ENCODE data around the gene LIMS1.
A peak's percentile ranks its signal among the peaks of the same experiment; 100 is the strongest.

LIMS1 gene

DNA sequence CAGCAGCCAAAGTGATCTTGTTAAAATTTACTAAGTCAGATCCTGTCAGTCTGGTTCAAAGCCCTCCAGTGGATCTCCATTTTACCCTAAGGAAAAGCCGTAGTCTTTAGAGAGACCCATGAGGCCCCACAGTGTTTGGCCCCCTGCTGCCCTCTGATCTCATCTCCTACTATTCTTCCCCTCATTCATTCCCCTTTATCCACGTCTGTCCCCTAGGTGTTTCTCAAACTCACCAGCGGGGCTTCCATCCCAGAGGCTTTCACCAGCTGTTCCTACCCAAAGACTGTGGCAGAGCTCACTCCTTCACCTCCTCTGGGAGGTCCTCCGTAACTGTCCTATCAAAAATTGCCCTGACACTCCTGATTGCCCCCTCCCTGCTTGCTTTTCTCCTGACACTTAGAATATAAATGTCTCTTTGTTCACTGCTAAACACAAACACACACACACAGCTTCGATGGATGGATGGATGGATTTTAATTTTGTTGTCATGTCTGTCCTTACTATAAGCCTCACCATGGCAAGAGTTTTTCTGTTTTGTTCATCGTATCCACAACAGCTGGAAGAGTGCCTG, 26.1 kb downstream of the LIMS1 start:
- TF ChIP-seq, protein P1, sequence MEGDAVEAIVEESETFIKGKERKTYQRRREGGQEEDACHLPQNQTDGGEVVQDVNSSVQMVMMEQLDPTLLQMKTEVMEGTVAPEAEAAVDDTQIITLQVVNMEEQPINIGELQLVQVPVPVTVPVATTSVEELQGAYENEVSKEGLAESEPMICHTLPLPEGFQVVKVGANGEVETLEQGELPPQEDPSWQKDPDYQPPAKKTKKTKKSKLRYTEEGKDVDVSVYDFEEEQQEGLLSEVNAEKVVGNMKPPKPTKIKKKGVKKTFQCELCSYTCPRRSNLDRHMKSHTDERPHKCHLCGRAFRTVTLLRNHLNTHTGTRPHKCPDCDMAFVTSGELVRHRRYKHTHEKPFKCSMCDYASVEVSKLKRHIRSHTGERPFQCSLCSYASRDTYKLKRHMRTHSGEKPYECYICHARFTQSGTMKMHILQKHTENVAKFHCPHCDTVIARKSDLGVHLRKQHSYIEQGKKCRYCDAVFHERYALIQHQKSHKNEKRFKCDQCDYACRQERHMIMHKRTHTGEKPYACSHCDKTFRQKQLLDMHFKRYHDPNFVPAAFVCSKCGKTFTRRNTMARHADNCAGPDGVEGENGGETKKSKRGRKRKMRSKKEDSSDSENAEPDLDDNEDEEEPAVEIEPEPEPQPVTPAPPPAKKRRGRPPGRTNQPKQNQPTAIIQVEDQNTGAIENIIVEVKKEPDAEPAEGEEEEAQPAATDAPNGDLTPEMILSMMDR (IDR thresholded peaks at IDR 0.05; ENCODE audit: low read depth, low read length), result 0 out of 2 replicates have a peak, but pooled peaks have one; percentile 5
- H3K4me3 ChIP-seq (ENCODE audit: low read depth, low read length), result no peak overlapping the region

GRCh38 chr2:108560895-108561530, 26.7 kb downstream of the LIMS1 start:
- TF ChIP-seq, protein P1 (IDR thresholded peaks at IDR 0.05; ENCODE audit: low read depth, low read length), result no peak

GRCh38 chr2:108562274-108562673, 28.0 kb downstream of the LIMS1 start:
- TF ChIP-seq, protein P1 (IDR thresholded peaks at IDR 0.05; ENCODE audit: low read depth, low read length), result no peak
- H3K4me3 ChIP-seq (ENCODE audit: low read depth, low read length), result no peak overlapping the region

More at GRCh38 chr2:108560895-108561530, 26.7 kb downstream of the LIMS1 start:
- no peak overlapping the region for H3K4me3 ChIP-seq (ENCODE audit: low read depth, low read length)

DNA sequence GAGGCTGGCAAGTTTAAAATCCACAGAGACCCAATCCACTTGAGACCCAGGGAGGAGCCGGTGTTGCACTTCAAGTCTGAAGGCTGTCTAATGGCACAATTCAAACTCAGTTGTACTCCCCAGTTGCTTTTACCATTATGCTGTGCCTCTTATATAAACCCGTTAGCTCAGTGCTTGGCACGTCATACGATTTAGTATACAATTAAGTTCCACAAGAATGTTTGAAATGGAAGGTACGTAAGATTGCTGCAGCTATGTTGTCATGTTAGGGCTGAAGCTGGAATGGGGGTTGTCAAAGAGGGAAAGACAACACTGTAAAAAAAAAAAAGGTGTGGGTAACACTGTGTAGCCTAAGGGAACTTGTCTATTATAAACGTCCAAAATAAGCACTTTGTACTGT, 30.2 kb downstream of the LIMS1 start:
- H3K4me3 ChIP-seq (ENCODE audit: low read depth, low read length), result no peak overlapping the region
- TF ChIP-seq, protein P1 (IDR thresholded peaks at IDR 0.05; ENCODE audit: low read depth, low read length), result no peak

DNA sequence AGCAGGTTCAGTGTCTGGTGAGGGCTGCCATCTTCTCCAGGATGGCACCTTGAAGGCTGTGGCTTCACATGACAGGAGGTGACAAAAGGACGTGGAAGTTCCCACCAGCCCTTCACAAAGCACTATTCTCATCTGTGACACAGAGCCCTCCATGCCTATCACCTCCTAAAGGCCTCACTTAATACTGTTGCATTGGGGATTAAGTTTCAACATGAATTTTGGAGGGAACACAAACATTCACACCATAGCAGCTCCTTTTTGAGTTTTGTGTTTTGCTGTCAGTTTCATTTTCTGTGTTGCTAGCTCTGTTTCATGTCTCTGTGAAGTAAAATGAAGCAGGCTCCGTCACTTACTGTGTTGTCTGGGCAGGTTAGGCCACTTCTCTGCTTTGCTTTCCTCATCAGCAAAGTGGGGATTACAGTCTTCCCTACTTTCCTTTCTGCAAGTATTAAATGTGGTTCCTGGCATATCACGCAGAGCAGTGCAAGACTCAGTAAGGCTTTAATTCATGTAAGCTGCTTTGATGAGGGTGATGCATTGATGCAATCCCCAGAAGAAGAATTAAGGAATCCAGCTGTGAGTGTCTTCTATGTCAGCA, 31.6 kb downstream of the LIMS1 start:
- H3K4me3 ChIP-seq (ENCODE audit: low read depth, low read length), result no peak overlapping the region
- TF ChIP-seq, protein P1 (IDR thresholded peaks at IDR 0.05; ENCODE audit: low read depth, low read length), result no peak

DNA sequence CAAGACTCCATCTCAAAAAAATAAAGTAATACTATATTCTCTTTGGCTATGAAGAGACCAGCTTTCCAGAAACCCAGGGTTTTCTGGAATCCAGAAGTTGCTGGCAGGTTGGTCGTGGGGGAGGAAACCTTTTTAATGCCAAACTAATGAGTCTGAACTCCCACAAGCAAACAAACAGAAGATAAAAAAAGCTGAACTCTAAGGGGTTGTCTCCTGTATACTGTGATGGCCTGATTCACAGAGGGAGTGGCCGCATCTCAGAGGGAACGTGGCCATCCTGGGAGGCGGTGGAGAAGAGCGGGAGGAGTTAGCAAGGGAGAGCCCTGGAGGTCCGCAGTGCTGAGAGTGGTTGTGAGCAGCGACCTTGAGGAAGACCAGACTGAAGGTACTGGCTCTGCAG, 36.1 kb downstream of the LIMS1 start:
- TF ChIP-seq, protein P1 (IDR thresholded peaks at IDR 0.05; ENCODE audit: low read depth, low read length), result no peak
- peak overlapping the region; percentile 20 for H3K4me3 ChIP-seq (ENCODE audit: low read depth, low read length)

- TF ChIP-seq, protein P1 (IDR thresholded peaks at IDR 0.05; ENCODE audit: low read depth, low read length), result no peak
- no peak overlapping the region for H3K4me3 ChIP-seq (ENCODE audit: low read depth, low read length)
These were observed 37.0 kb downstream of the LIMS1 start for GRCh38 chr2:108571286-108571685.
